WERI-Rb-1 (cell line): ENCODE measurements around the gene PLEKHM1.

Source experiments
- DNase-seq: peaks from one replicate; pipeline ENCODE4 v3.0.0-alpha.2; 2020
- H3K27ac ChIP-seq: fragments of 250-450 bp; sonication (Bioruptor Pico); 2 replicates; pipeline ENCODE4 v1.5.1; 2020; ENCODE audit warnings: mild to moderate bottlenecking, moderate library complexity
- H3K27me3 ChIP-seq: fragments of 250-450 bp; sonication (Bioruptor Pico); 2 replicates; pipeline ENCODE4 v1.5.1; 2021; ENCODE audit warnings: mild to moderate bottlenecking, low read depth, moderate library complexity; ENCODE audit not compliant: insufficient read depth, severe bottlenecking
- H3K36me3 ChIP-seq: fragments of 250-450 bp; sonication (Bioruptor Pico); 2 replicates; pipeline ENCODE4 v1.5.1; 2020; ENCODE audit warnings: mild to moderate bottlenecking, moderate library complexity
- H3K4me3 ChIP-seq: 2 replicates; pipeline ENCODE4 v1.5.1; 2011; ENCODE audit warnings: low read depth, mild to moderate bottlenecking, control low read depth, low read length
- H3K9me3 ChIP-seq: fragments of 250-450 bp; sonication (Bioruptor Pico); 2 replicates; pipeline ENCODE4 v1.5.1; 2021; ENCODE audit warnings: mild to moderate bottlenecking, moderate library complexity; ENCODE audit not compliant: severe bottlenecking
- TF ChIP-seq, protein P1 (sequence below): IDR thresholded peaks from 2 replicates; pipeline ENCODE4 v1.5.1; 2011; ENCODE audit warnings: low read depth, mild to moderate bottlenecking, control low read depth, inconsistent platforms, low read length

PLEKHM1 gene

GRCh38 chr17:45431531-45432404 is 58.8 kb downstream of the PLEKHM1 start:
- TF ChIP-seq, protein P1, sequence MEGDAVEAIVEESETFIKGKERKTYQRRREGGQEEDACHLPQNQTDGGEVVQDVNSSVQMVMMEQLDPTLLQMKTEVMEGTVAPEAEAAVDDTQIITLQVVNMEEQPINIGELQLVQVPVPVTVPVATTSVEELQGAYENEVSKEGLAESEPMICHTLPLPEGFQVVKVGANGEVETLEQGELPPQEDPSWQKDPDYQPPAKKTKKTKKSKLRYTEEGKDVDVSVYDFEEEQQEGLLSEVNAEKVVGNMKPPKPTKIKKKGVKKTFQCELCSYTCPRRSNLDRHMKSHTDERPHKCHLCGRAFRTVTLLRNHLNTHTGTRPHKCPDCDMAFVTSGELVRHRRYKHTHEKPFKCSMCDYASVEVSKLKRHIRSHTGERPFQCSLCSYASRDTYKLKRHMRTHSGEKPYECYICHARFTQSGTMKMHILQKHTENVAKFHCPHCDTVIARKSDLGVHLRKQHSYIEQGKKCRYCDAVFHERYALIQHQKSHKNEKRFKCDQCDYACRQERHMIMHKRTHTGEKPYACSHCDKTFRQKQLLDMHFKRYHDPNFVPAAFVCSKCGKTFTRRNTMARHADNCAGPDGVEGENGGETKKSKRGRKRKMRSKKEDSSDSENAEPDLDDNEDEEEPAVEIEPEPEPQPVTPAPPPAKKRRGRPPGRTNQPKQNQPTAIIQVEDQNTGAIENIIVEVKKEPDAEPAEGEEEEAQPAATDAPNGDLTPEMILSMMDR, result no peak
- H3K27ac ChIP-seq, result no peak overlapping the region
- H3K4me3 ChIP-seq, result peak overlapping the region; percentile 64
- peaks cover 8% of the 10 kb centered on the region; the same call in 1 of the 2 replicates for H3K36me3 ChIP-seq
- no peaks in the 10 kb centered on the region for H3K9me3 ChIP-seq
- peak; percentile 93 for DNase-seq
- H3K27me3 ChIP-seq, result peaks cover 37% of the 10 kb centered on the region

- Histone ChIP-seq H3K9me3 (no peaks in the 10 kb centered on the region), H3K27me3 (peaks cover 37% of the 10 kb centered on the region), H3K36me3 (peaks cover 5% of the 10 kb centered on the region; the same call in 1 of the 2 replicates), H3K4me3 (peak overlapping the region; percentile 64), H3K27ac (no peak overlapping the region)
- TF ChIP-seq, protein P1, result no peak
- DNase-seq, result no peak
These were observed 59.6 kb downstream of the PLEKHM1 start for GRCh38 chr17:45430738-45431530.

GRCh38 chr17:45430006-45430737 is 60.3 kb downstream of the PLEKHM1 start:
- Histone ChIP-seq H3K27me3 (peaks cover 37% of the 10 kb centered on the region), H3K4me3 (no peak overlapping the region), H3K36me3 (no peaks in the 10 kb centered on the region), H3K27ac (no peak overlapping the region), H3K9me3 (no peaks in the 10 kb centered on the region)
- no peak for DNase-seq
- TF ChIP-seq, protein P1, result no peak

DNA sequence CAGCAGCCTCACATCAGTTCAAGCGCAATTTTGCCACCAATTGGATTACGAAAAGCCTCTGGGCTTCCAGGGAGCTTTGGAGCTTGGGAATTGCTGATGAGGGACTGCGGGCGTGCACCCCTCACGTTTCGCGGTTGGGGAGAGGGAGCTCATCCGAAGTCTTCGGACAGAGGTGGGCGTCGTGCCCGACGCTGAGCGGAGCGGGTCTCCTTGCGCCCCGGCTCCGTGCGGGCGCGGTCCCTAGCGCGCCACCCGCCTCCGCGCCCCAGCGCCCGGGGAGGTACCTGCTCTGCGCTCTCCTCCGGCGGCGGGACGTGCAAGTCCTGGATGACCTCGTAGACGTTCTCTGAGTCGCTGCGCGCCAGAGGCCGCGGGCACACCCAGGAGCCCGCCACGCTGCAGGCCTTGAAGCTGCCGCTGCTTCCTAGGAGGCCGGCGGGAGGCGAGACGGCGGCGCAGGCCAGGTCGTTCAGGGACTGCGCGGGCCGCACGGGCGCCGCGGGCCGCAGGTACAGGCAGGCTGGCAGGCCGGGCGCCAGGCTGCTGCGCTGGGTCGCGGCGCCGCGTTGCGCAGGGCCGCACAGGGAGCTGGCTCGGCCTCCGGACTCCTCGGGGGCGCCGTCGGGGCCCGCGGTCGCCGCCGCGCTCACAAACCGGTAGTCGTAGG is 61.0 kb downstream of the PLEKHM1 start:
- Histone ChIP-seq H3K9me3 (no peaks in the 10 kb centered on the region), H3K36me3 (no peaks in the 10 kb centered on the region), H3K27me3 (peaks cover 37% of the 10 kb centered on the region), H3K4me3 (peak overlapping the region; percentile 18), H3K27ac (no peak overlapping the region)
- TF ChIP-seq, protein P1, result no peak
- no peak for DNase-seq

DNA sequence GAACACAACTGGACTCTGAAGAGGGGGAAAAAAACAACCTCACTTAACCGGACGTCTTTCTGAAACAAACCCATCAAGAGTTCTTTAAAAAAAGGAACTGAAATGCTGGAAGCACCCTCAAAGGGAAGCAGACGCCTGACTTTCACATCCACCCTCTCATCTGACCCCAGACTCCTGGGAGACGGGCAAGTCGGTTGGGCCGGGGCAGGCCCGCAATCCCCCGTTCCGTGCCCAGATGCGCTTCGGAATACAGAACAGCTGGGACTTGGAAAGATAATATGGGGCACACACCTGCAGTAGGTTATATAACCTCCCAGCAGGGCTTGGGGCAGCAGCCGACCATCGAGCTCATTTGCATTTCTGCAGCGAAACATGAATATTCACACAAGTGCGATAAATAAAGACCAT is 61.6 kb downstream of the PLEKHM1 start:
- no peak overlapping the region for H3K27ac ChIP-seq
- no peaks in the 10 kb centered on the region for H3K36me3 ChIP-seq
- no peak for DNase-seq
- peak overlapping the region; percentile 18 for H3K4me3 ChIP-seq
- no peaks in the 10 kb centered on the region for H3K9me3 ChIP-seq
- H3K27me3 ChIP-seq, result peaks cover 37% of the 10 kb centered on the region
- TF ChIP-seq, protein P1, result no peak
